ENCODE results near the gene CACNG4.
A peak's percentile ranks its signal among the peaks of the same experiment; 100 is the strongest.

The CACNG4 gene

GRCh38 chr17:66944351-66945146, 20.0 kb upstream of the CACNG4 start:
- DNase-seq (ENCODE audit: low read depth) = no peak

GRCh38 chr17:66945147-66945835, 19.2 kb upstream of the CACNG4 start:
- DNase-seq (ENCODE audit: low read depth) = no peak

GRCh38 chr17:66946251-66946650, 18.3 kb upstream of the CACNG4 start:
- no peak for DNase-seq (ENCODE audit: low read depth)

GRCh38 chr17:66947311-66947710, 17.2 kb upstream of the CACNG4 start:
- no peak for DNase-seq (ENCODE audit: low read depth)

GRCh38 chr17:66948061-66948750, 16.3 kb upstream of the CACNG4 start:
- DNase-seq (ENCODE audit: low read depth) = no peak

- DNase-seq (ENCODE audit: low read depth) = no peak
Measured at GRCh38 chr17:66949501-66949900, 15.0 kb upstream of the CACNG4 start.

- DNase-seq (ENCODE audit: low read depth) = no peak
Measured at GRCh38 chr17:66950325-66950724, 14.2 kb upstream of the CACNG4 start.

- DNase-seq (ENCODE audit: low read depth) = no peak
Measured at GRCh38 chr17:66950886-66951604, 13.5 kb upstream of the CACNG4 start.

GRCh38 chr17:66951605-66951953, 12.9 kb upstream of the CACNG4 start:
- DNase-seq (ENCODE audit: low read depth) = no peak

- DNase-seq (ENCODE audit: low read depth) = peak; percentile 24
Measured at GRCh38 chr17:66952031-66952524, 12.4 kb upstream of the CACNG4 start.

- no peak for DNase-seq (ENCODE audit: low read depth)
Measured at GRCh38 chr17:66952681-66953629, 11.6 kb upstream of the CACNG4 start.

GRCh38 chr17:66953630-66954020, 10.9 kb upstream of the CACNG4 start:
- no peak for DNase-seq (ENCODE audit: low read depth)

GRCh38 chr17:66954632-66955031, 9.9 kb upstream of the CACNG4 start:
- DNase-seq (ENCODE audit: low read depth) = no peak

- no peak for DNase-seq (ENCODE audit: low read depth)
Measured at GRCh38 chr17:66955821-66956220, 8.7 kb upstream of the CACNG4 start.

- no peak for DNase-seq (ENCODE audit: low read depth)
Measured at GRCh38 chr17:66956941-66957340, 7.6 kb upstream of the CACNG4 start.

- no peak for DNase-seq (ENCODE audit: low read depth)
Measured at GRCh38 chr17:66957343-66957742, 7.2 kb upstream of the CACNG4 start.

GRCh38 chr17:66957951-66958579, 6.4 kb upstream of the CACNG4 start:
- DNase-seq (ENCODE audit: low read depth) = no peak

- no peak for DNase-seq (ENCODE audit: low read depth)
Measured at GRCh38 chr17:66959641-66960375, 4.7 kb upstream of the CACNG4 start.

GRCh38 chr17:66960613-66961012, 3.9 kb upstream of the CACNG4 start:
- no peak for DNase-seq (ENCODE audit: low read depth)

- no peak for DNase-seq (ENCODE audit: low read depth)
Measured at GRCh38 chr17:66963521-66963908, 992 bp upstream of the CACNG4 start.

Data from fibroblast of the conjunctiva (primary cell).